Stimulated activated CD8-positive, alpha-beta memory T cell treated with anti-CD3 and anti-CD28 coated beads, Interleukin-12 subunit alpha, Interleukin-12 subunit beta, amount 100 ng/mL, for 24 hours (primary cell): ENCODE measurements around the gene SHROOM4.

Source experiments
- DNase-seq: peaks from one replicate; pipeline ENCODE4 v3.0.0-alpha.2; 2020; ENCODE audit errors: extremely low read depth

SHROOM4 gene

GRCh38 chrX:50780144-50780543, 33.9 kb downstream of the SHROOM4 start:
- no peak for DNase-seq

DNA sequence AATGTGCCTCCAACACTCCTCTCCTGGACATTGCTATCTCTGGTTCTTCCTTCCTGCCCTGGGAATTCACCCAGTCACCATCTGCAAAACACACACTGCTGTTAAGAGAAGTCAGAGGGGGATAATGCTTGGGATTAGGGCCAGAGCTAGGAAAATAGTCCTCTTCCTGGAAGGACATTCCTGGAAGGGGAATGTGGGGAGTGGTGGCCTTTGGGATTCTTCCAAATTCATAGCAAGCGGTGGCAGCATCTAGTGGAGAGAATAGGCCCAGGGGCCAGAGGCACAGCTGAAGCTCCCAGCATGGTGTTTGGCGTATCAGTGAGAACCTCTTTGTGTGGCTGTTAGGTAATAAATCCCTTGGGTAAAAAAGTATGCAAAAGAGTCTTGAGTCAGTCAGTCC, 34.3 kb downstream of the SHROOM4 start:
- DNase-seq: no peak

DNA sequence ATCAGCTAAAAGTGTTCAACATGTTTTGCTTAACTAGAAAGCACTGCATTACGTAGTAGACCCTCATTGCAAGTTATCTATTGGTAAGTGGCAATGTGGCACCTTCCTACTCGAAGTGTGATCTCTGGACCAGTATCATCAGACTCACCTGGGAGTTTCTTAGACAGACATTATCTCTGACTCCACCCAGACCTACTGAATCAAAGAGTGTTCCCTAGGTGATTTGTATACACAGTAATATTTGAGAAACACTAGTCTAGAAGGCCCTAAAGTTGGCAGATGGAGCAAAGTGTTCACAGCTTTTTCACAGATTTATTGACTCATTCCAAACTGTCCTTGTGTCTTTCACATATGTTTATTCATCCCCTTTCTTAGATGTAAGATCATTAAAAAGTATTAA, 35.7 kb downstream of the SHROOM4 start:
- no peak for DNase-seq

DNA sequence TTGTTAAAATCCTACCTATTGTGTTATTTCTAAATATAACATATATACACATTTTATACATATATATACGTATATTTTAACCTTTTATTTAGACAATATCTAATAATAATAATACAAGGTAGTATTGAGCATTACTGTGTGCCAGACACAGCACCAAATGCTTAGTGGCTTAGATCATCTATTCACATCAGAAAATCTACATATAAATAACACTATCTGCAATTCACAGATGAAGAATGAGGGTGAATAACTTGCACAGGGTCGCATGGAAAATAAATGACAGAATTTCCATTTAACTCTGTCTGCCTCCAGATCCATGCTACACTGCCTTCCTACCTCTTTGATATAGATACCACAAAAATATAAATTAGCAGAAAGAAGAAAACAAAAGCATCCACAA, 37.7 kb downstream of the SHROOM4 start:
- DNase-seq: no peak

GRCh38 chrX:50771382-50771781, 42.6 kb downstream of the SHROOM4 start:
- no peak for DNase-seq

- DNase-seq: no peak
Observed at GRCh38 chrX:50770702-50771101, 43.3 kb downstream of the SHROOM4 start.

- no peak for DNase-seq
Observed at GRCh38 chrX:50769389-50770063, 44.5 kb downstream of the SHROOM4 start.

DNA sequence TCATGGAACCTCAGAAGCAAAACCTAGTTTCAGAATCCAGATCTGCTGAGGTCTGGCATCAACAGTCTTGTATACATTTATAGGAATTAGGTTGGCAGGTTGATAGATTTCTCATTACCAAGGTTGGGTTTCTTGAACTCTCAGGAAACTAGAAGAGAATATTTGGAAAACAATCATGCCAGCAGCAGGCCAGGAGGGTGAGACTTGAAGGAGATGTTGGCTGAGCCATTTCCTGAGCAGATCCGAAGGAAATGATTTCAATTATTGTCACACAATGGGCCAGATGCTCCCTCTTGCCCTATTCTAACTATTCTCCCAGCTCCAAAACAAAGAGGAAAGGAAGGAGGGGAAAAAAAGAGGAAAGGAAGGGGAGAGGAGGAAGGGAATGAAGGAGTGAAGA, 45.2 kb downstream of the SHROOM4 start:
- no peak for DNase-seq

- no peak for DNase-seq
Observed at GRCh38 chrX:50765986-50766385, 48.0 kb downstream of the SHROOM4 start.

- no peak for DNase-seq
Observed at GRCh38 chrX:50762578-50762977, 51.4 kb downstream of the SHROOM4 start.

GRCh38 chrX:50756276-50756675, 57.7 kb downstream of the SHROOM4 start:
- DNase-seq: no peak

DNA sequence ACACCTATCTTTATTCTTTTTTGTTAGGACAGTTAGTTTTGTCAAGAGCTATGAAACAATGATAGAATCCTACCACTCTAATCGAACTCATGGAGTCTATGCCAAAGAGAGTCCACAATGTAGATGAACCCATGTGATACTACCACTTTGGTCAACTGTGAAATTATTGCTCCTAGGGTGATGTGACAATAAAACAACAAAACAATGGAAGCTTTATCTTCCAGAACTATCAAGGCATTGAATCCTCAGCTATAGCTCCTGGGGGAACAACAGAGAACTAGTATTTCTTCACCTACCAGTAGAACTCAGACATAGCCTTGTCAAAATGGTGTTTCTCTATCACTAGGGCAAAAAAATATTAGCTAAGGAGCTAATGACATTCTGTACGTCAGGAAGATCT, 62.9 kb downstream of the SHROOM4 start:
- DNase-seq: no peak

DNA sequence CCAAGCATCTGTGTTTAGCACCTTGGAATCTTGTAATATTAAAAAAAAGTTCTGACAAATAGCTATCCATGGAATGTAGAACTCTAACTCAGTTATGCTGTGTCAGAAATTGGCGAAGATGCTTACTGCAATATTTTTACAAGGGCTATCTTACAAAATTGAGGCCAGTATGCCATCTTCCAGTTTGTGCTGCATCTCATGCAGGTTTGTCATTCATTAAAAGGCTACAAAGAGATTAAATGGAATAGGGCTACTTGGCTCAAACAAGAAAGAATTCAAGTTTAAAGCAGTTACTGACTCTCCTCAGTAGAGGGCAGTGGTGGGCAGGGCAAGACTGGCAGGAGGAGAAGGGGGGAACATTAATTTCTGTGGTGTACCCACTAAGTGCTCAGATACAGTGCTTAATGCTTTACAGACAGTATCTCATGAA, 66.5 kb downstream of the SHROOM4 start:
- no peak for DNase-seq

DNA sequence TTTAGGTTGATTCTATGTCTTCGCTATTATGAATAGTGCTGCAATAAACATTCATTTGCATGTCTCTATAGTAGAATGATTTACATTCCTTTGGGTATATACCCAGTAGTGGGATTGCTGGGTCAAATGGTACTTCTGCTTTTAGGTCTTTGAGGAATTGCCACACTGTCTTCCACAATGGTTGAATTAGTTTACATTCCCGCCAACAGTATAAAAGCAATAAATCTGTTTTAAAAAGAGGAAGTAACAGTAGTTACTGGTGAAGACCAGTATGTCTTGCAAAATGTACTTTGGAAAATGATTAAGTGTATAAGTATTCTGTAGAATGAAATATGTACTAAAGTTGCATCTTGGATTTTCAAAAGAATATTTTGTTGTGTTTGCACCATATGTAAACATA, 77.3 kb downstream of the SHROOM4 start:
- no peak for DNase-seq

DNA sequence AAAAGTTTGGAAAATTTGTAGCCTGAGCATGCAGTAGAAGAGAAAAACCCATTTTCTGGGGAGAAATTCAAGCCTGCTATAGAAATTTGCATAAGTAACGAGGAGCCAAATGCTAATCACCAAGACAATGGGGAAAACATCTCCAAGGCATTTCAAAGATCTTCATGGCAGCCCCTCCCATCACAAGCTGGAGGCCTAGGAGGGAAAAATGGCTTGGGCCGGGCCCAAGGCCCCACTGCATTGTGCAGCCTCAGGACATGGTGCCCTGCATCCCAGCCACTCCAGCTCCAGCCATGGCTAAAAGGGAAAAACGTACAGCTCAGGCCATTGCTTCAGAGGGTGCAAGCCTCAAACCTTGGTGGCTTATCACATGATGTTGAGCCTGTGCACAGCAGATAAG, 87.7 kb downstream of the SHROOM4 start:
- no peak for DNase-seq

- DNase-seq: no peak
Observed at GRCh38 chrX:50725310-50725709, 88.7 kb downstream of the SHROOM4 start.

DNA sequence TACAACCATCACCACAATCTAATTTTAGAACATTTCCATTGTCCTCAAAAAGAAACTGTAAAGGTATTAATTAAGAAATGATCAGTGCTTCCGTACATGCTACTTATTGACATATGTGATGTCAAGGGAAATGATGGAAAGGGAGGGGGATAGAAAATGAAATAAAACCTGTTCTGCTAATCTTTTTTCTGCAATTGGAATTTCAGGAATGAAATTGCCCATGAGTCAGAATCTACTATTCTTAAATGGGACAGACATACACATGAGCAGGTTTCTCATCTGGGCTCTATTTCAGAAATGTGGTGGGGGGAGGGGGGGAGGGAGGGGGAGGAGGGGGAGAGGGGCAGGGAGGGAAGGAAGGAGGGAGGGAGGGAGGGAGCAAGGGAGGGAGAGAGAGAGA, 91.0 kb downstream of the SHROOM4 start:
- no peak for DNase-seq

GRCh38 chrX:50721764-50722521, 92.1 kb downstream of the SHROOM4 start:
- no peak for DNase-seq

DNA sequence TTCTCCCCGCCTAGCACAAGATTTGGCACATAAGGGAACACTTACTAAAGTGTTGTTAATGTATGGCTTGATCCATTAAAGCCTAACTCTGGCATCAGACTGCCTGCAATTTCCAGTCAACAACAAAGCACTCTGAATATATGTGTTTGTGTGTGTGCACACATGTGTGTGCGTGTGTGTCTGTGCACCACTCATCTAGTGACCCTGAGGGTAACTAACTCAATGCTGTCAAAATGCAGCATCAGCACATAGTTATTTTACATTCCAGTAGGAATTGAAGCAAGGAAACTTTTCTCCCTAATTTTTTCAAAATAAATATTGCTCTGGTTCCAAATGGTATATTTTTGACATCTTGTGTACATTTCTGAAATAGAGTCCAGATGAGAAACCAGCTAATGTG, 94.4 kb downstream of the SHROOM4 start:
- DNase-seq: no peak

DNA sequence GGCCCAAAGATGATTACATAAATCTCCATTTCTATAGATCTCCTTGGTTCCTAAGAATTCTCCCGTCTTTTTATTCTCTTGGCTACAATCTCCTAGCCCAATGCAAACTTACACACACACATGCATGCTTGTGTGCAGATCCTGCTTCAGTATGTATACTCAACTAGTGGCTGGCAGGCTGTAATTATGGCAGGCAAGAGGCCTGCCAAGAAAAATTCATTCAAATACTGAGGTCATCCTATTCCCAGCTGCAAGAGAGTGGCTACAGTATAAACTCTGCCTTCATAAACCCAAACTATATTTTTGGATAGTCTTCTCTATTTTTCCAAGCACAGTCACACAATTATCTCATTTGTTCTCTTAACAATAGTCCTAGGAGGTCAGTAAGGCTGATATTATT, 95.2 kb downstream of the SHROOM4 start:
- DNase-seq: no peak

GRCh38 chrX:50716706-50717105, 97.3 kb downstream of the SHROOM4 start:
- DNase-seq: no peak

- no peak for DNase-seq
Observed at GRCh38 chrX:50712777-50713176, 101.2 kb downstream of the SHROOM4 start.

DNA sequence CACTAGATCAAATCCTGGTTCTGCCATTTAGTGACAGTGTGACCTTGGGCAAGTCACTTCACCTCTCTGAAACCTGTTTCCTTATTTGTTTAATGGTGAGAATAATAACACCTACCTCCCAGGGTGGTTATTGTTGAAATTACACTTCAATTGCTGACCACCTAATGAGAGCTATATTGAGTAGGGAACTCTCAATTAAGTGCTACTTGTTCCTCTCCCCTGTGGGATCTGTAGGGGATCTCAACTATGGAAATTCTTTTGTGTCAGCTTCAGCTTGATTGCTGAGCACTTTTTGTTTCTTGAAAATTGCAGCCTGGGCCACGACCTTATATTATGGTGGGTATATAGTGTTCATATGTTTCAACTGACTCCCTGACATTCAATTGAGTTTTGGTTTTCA, 102.1 kb downstream of the SHROOM4 start:
- no peak for DNase-seq
